Measurements from ENCODE around the gene GALK2.

The GALK2 gene

GRCh38 chr15:49169880-49170597, at the start of gene GALK2:
TSS of gene GALK2 (plus strand) at chr15:49170247. CDS start at chr15:49170323, 76 bp downstream.
- DNase-seq (ENCODE audit: low read depth in 1 of 2, low spot score in 1 of 2), result peak; percentile 47 to 75

GRCh38 chr15:49120832-49121231, 49.2 kb upstream of the GALK2 start:
- DNase-seq (ENCODE audit: low read depth in 1 of 2, low spot score in 1 of 2), result no peak

- DNase-seq (ENCODE audit: low read depth in 1 of 2, low spot score in 1 of 2), result no peak
Measured at GRCh38 chr15:49121901-49122300, 48.1 kb upstream of the GALK2 start.

GRCh38 chr15:49122541-49123062, 47.4 kb upstream of the GALK2 start:
- no peak for DNase-seq (ENCODE audit: low read depth in 1 of 2, low spot score in 1 of 2)

GRCh38 chr15:49124371-49124770, 45.7 kb upstream of the GALK2 start:
- no peak for DNase-seq (ENCODE audit: low read depth in 1 of 2, low spot score in 1 of 2)

- no peak for DNase-seq (ENCODE audit: low read depth in 1 of 2, low spot score in 1 of 2)
Measured at GRCh38 chr15:49131403-49131802, 38.6 kb upstream of the GALK2 start.

- DNase-seq (ENCODE audit: low read depth in 1 of 2, low spot score in 1 of 2), result no peak
Measured at GRCh38 chr15:49134683-49135341, 35.2 kb upstream of the GALK2 start.

- no peak for DNase-seq (ENCODE audit: low read depth in 1 of 2, low spot score in 1 of 2)
Measured at GRCh38 chr15:49135342-49135857, 34.6 kb upstream of the GALK2 start.

- DNase-seq (ENCODE audit: low read depth in 1 of 2, low spot score in 1 of 2), result no peak
Measured at GRCh38 chr15:49135911-49136310, 34.1 kb upstream of the GALK2 start.

GRCh38 chr15:49137861-49138260, 32.2 kb upstream of the GALK2 start:
- no peak for DNase-seq (ENCODE audit: low read depth in 1 of 2, low spot score in 1 of 2)

- DNase-seq (ENCODE audit: low read depth in 1 of 2, low spot score in 1 of 2), result peak in 1 of 2 donors; percentile 30
Measured at GRCh38 chr15:49145651-49146609, 24.1 kb upstream of the GALK2 start.

- no peak for DNase-seq (ENCODE audit: low read depth in 1 of 2, low spot score in 1 of 2)
Measured at GRCh38 chr15:49148298-49148697, 21.7 kb upstream of the GALK2 start.

- no peak for DNase-seq (ENCODE audit: low read depth in 1 of 2, low spot score in 1 of 2)
Measured at GRCh38 chr15:49148727-49149126, 21.3 kb upstream of the GALK2 start.

- DNase-seq (ENCODE audit: low read depth in 1 of 2, low spot score in 1 of 2), result no peak
Measured at GRCh38 chr15:49151831-49152230, 18.2 kb upstream of the GALK2 start.

GRCh38 chr15:49152552-49153312, 17.3 kb upstream of the GALK2 start:
- no peak for DNase-seq (ENCODE audit: low read depth in 1 of 2, low spot score in 1 of 2)

- DNase-seq (ENCODE audit: low read depth in 1 of 2, low spot score in 1 of 2), result no peak
Measured at GRCh38 chr15:49154359-49154758, 15.7 kb upstream of the GALK2 start.

GRCh38 chr15:49154799-49155109, 15.3 kb upstream of the GALK2 start:
- no peak for DNase-seq (ENCODE audit: low read depth in 1 of 2, low spot score in 1 of 2)

- peak; percentile 83 to 93 for DNase-seq (ENCODE audit: low read depth in 1 of 2, low spot score in 1 of 2)
Measured at GRCh38 chr15:49155110-49155833, 14.8 kb upstream of the GALK2 start, which contains the start of gene COPS2. TSS of gene COPS2 (minus strand) at chr15:49155599. CDS start at chr15:49155578, 21 bp downstream.

GRCh38 chr15:49155834-49156627, 14.0 kb upstream of the GALK2 start:
- DNase-seq (ENCODE audit: low read depth in 1 of 2, low spot score in 1 of 2), result no peak

All from activated CD4-positive, alpha-beta T cell treated with anti-CD3 and anti-CD28 coated beads, Interleukin-2, amount 50 U/mL, for 24 hours (primary cell).